Neutrophil (primary cell): ENCODE measurements around the gene SCART1.

ENCODE experiments used
- H3K27ac ChIP-seq: fragments of 200-600 bp; sonication (generic); 2 replicates; pipeline ENCODE4 v1.5.1; 2016; ENCODE audit warnings: mild to moderate bottlenecking, moderate library complexity
- H3K27me3 ChIP-seq: fragments of 200-600 bp; sonication (generic); 2 replicates; pipeline ENCODE4 v1.6.0; 2016; ENCODE audit warnings: mild to moderate bottlenecking
- H3K36me3 ChIP-seq: fragments of 200-600 bp; sonication (generic); 2 replicates; pipeline ENCODE4 v1.5.1; 2017
- H3K4me1 ChIP-seq, 2 experiments: fragments of 200-600 bp in 1 of 2; sonication (generic) in 1 of 2; 1 replicate in 1 of 2; 2 replicates in 1 of 2; pipeline versions ENCODE4 v1.5.1 to v1.6.1; 2013 to 2016; ENCODE audit warnings: low read depth in 1 of 2, low read length in 1 of 2, mild to moderate bottlenecking in 1 of 2, moderate library complexity in 1 of 2; ENCODE audit not compliant: control insufficient read depth in 1 of 2, insufficient read depth in 1 of 2
- H3K4me3 ChIP-seq, 2 experiments: fragments of 200-600 bp in 1 of 2; sonication (generic) in 1 of 2; 1 replicate in 1 of 2; 2 replicates in 1 of 2; pipeline ENCODE4 v1.5.1; 2013 to 2016; ENCODE audit warnings: low read depth in 1 of 2, low read length in 1 of 2, mild to moderate bottlenecking in 1 of 2, moderate library complexity in 1 of 2
- H3K9me3 ChIP-seq: fragments of 200-600 bp; sonication (generic); 2 replicates; pipeline ENCODE4 v1.5.1; 2016
- TF ChIP-seq, protein P1 (sequence below): fragments of 200-600 bp; sonication (generic); IDR thresholded peaks from 2 replicates; pipeline ENCODE4 v1.5.1; 2016; ENCODE audit warnings: antibody characterized with exemption

The SCART1 gene

DNA sequence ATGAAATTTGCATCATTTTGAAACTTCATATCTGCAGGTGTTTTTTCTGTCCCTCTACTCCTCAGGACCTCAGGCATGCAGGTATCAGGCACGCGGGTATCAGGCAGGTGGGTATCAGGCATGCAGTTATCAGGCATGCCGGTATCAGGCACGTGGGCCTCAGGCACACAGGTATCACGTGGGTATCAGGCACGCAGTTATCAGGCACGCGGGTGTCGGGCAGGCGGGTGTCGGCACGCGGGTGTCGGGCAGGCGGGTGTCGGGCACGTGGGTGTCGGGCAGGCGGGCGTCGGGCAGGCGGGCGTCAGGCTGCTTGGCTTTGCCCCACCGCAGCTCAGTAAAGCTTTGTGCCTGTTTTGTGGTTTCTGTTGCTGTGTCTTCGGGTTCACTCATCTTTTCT lies 38.0 kb upstream of the SCART1 start:
- no peaks in the 10 kb centered on the region for H3K9me3 ChIP-seq
- no peak overlapping the region for H3K4me3 ChIP-seq
- H3K27ac ChIP-seq: no peak overlapping the region
- peaks cover 19% of the 10 kb centered on the region for H3K36me3 ChIP-seq
- TF ChIP-seq, protein P1, sequence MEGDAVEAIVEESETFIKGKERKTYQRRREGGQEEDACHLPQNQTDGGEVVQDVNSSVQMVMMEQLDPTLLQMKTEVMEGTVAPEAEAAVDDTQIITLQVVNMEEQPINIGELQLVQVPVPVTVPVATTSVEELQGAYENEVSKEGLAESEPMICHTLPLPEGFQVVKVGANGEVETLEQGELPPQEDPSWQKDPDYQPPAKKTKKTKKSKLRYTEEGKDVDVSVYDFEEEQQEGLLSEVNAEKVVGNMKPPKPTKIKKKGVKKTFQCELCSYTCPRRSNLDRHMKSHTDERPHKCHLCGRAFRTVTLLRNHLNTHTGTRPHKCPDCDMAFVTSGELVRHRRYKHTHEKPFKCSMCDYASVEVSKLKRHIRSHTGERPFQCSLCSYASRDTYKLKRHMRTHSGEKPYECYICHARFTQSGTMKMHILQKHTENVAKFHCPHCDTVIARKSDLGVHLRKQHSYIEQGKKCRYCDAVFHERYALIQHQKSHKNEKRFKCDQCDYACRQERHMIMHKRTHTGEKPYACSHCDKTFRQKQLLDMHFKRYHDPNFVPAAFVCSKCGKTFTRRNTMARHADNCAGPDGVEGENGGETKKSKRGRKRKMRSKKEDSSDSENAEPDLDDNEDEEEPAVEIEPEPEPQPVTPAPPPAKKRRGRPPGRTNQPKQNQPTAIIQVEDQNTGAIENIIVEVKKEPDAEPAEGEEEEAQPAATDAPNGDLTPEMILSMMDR: no peak
- no peaks in the 10 kb centered on the region for H3K4me1 ChIP-seq
- H3K27me3 ChIP-seq: no peaks in the 10 kb centered on the region

DNA sequence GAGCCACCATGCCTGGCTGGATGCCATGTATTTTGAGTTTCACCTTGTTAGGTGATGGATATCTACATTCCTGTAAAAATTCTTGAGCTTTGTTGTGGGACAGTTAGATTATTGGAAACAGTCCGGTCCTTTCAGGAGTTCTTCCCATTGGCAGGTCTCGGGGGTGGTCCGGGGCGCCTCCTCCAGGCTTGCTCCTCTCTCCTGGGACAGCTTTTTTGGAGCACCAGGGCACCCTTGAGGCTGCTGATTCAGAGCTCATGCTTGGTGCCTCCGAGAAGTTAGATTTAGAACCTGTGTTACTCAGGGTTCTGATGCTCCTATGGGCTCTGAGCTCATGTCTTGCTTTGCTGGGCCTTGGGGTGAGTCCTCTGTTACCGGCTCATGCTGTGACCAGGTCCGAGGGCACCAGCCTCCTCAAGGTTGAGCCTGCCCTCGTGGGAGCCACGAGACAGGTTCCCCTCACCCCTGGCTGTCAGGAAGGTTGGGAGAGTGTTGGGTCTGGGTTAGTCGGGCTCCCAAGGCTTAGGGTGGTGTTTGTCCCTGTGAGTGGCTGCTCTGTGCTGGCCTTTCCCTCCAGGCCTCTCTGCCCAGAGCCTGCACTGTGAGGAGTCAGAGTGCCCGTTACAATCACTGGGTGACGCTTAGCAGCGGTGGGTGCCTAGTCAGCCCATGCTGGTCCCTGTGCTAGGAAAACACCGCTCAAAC lies 35.3 kb upstream of the SCART1 start:
- Histone ChIP-seq H3K4me3 (no peak overlapping the region), H3K27me3 (peaks cover 24% of the 10 kb centered on the region), H3K27ac (no peak overlapping the region), H3K9me3 (no peaks in the 10 kb centered on the region), H3K36me3 (peaks cover 19% of the 10 kb centered on the region), H3K4me1 (no peaks in the 10 kb centered on the region)
- TF ChIP-seq, protein P1: no peak

DNA sequence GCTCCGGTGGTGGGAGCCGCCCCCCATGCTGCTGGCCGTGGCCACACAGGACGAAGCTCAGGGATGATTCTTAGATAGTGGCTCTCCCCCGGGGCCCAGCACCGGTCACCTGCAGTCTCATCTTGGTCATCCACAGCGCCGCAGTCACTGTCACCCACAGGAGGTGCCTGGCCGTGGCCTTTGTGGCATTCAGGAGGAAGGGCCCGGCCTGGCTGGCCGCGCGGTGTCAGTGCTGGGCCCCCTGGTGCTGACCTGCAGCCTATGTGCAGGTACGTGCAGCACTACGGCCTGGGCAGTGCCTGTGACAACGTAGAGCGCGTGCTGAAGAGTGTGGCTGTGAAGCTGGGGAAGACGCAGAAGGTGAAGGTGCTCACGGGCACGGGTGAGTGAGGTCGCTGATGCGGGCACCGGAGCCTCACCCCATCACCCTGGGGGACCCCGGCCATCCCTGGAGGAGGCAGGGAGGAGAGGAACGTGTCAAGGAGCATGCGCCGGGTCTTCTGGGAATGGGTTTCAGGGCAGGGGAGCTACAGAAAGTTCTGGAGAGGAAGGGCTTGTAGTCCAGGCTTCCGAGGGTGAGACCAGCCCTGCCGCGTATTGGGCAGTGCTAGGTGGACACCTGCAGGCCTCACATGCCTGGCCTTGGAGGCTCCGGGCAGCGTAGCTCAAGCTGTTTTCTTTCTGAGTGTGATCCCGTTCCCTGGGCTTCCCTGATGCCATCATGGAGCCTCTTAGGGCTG lies 34.4 kb upstream of the SCART1 start:
- Histone ChIP-seq H3K27ac (no peak overlapping the region), H3K4me1 (no peaks in the 10 kb centered on the region), H3K9me3 (no peaks in the 10 kb centered on the region), H3K27me3 (peaks cover 30% of the 10 kb centered on the region), H3K4me3 (no peak overlapping the region), H3K36me3 (peaks cover 19% of the 10 kb centered on the region)
- TF ChIP-seq, protein P1: no peak

DNA sequence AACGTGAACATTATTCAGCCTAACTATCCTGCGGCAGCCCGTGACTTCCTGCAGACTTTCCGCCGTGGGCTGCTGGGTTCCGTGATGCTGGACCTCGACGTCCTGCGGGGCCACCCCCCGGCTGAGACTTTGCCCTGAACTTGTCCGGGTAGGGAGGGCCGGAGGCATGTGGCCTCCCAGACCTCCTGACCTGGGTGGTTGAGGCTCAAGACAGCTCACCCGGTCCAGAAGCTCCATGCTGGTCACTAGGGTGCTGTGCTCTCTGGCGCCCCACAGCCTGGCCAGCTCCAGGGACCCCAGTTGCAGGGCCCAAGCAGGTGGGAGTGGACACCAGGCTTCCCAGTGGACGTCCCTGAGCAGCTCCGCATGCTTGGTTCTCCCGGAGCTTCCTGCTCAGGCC lies 33.7 kb upstream of the SCART1 start:
- H3K9me3 ChIP-seq: no peaks in the 10 kb centered on the region
- peaks cover 19% of the 10 kb centered on the region for H3K36me3 ChIP-seq

DNA sequence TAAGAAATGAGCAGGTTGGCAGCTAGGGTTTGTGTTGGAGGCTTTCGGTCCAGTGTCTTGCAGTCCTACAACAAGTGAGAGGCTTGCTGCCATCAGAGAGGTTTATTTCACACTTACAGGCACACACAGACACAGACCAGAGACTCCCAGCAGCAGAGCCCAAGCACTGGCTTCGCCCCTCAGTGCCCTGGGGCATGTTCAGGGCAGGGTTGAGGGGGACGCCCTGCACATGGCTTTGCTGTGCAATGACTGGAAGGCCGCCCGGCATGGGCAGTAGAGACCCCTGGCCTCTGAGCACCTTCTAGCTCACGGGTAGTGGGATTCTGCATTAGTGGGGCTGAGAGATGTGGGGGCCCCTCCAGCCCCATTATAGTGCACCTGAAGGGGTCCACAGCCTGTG lies 33.2 kb upstream of the SCART1 start:
- H3K36me3 ChIP-seq: peaks cover 19% of the 10 kb centered on the region

More for the DNA sequence above, 33.7 kb upstream of the SCART1 start:
- peaks cover 35% of the 10 kb centered on the region for H3K27me3 ChIP-seq
- H3K4me3 ChIP-seq: no peak overlapping the region
- H3K4me1 ChIP-seq: no peaks in the 10 kb centered on the region
- no peak overlapping the region for H3K27ac ChIP-seq
- TF ChIP-seq, protein P1: no peak

More for the DNA sequence above, 33.2 kb upstream of the SCART1 start:
- H3K4me1 ChIP-seq: no peaks in the 10 kb centered on the region
- H3K27ac ChIP-seq: no peak overlapping the region
- TF ChIP-seq, protein P1: no peak
- H3K9me3 ChIP-seq: no peaks in the 10 kb centered on the region
- H3K4me3 ChIP-seq: no peak overlapping the region
- peaks cover 40% of the 10 kb centered on the region for H3K27me3 ChIP-seq
